Left lung (tissue), 10 donors: ENCODE results near the gene AUTS2. TPM values are rescaled to one million over a fixed set of nuclear protein-coding genes. Genes with fewer than 3 reads are reported as not detected.

Experiments
- ATAC-seq: fragments of 200-7000 bp; cut with Tn5 transposase; one replicate; pipeline ENCODE4 v1.9.1; 2020; ENCODE audit warnings: moderate library complexity
- DNase-seq, 4 donors: peaks; one replicate each; pipeline ENCODE4 v3.0.0-alpha.2; 2013 to 2020
- H3K27ac ChIP-seq, 2 donors: fragments of 200-600 bp; sonication (generic) in 1 of 2; one replicate each; pipeline versions ENCODE4 v1.5.0 to v1.8.0; 2020 to 2021
- H3K27me3 ChIP-seq, 2 donors: fragments of 200-600 bp; sonication (generic) in 1 of 2; one replicate each; pipeline versions ENCODE4 v1.5.0 to v1.8.0; 2020 to 2021
- H3K36me3 ChIP-seq, 2 donors: fragments of 200-600 bp; sonication (generic) in 1 of 2; one replicate each; pipeline versions ENCODE4 v1.5.0 to v1.8.0; 2020 to 2021
- H3K4me1 ChIP-seq, 2 donors: fragments of 200-600 bp; one replicate each; pipeline ENCODE4 v1.8.0; 2021
- H3K4me3 ChIP-seq, 2 donors: fragments of 200-600 bp; sonication (generic) in 1 of 2; one replicate each; pipeline versions ENCODE4 v1.5.0 to v1.8.0; 2020 to 2021; ENCODE audit warnings: mild to moderate bottlenecking in 1 of 2
- H3K9me3 ChIP-seq, 2 donors: fragments of 200-600 bp; sonication (generic) in 1 of 2; one replicate each; pipeline versions ENCODE4 v1.5.0 to v1.8.0; 2020 to 2021
- intact Hi-C, 2 donors: fragments of 100-400 bp; cut with DNase I; formaldehyde crosslinking; loops; one replicate each; pipeline versions ENCODE4 v1.11.2 to v1.14.2; 2022
- polyA plus RNA-seq, 6 donors: library from polyadenylated mRNA; unstranded; fragments of 120-200 nt; gene quantifications; one replicate each; pipeline ENCODE4 v1.2.1, GENCODE V29; 2013; ENCODE audit not compliant: insufficient read length in 6 of 6
- total RNA-seq, 2 donors: library from RNA; stranded (reverse); fragmentation: NEBNext Ultra II Directional; extraction: Animal tissue kit (Norgen Biotek cat#: 25700); gene quantifications; one replicate each; pipeline ENCODE4 v1.2.1, GENCODE V29; 2021
- TF ChIP-seq, protein P1 (sequence below), 2 donors: fragments of 200-600 bp; sonication (generic) in 1 of 2; IDR thresholded peaks; one replicate each; pipeline versions ENCODE4 v1.5.0 to v1.8.0; 2021; ENCODE audit warnings: antibody characterized with exemption in 2 of 2
- donor health status: DM: no; HTN: yes; CAD: no.
- donor health status: DM: no; HTN: no; CAD: no.

Gene AUTS2
- total and polyA plus RNA-seq, 8 donors = 40.4 to 119 (median 103) TPM

DNA sequence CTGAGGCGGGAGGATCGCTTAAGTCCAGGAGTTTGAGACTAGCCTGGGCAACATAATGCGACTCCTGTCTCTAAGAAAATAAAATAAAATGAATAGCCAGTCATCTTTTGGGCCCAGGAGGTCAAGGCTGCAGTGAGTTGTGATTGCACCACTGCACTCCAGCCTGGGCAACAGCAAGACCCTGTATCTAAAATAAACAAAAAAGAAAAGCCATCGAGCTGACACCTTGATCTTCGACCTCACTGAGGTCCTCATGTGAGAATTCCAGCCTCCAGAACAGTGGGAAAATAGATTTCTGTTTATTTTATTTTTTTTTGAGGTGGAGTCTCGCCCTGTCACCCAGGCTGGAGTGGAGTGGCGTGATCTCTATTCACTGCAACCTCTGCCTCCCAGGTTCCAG lies 1232.2 kb downstream of the AUTS2 start:
- TF ChIP-seq, protein P1, sequence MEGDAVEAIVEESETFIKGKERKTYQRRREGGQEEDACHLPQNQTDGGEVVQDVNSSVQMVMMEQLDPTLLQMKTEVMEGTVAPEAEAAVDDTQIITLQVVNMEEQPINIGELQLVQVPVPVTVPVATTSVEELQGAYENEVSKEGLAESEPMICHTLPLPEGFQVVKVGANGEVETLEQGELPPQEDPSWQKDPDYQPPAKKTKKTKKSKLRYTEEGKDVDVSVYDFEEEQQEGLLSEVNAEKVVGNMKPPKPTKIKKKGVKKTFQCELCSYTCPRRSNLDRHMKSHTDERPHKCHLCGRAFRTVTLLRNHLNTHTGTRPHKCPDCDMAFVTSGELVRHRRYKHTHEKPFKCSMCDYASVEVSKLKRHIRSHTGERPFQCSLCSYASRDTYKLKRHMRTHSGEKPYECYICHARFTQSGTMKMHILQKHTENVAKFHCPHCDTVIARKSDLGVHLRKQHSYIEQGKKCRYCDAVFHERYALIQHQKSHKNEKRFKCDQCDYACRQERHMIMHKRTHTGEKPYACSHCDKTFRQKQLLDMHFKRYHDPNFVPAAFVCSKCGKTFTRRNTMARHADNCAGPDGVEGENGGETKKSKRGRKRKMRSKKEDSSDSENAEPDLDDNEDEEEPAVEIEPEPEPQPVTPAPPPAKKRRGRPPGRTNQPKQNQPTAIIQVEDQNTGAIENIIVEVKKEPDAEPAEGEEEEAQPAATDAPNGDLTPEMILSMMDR (IDR thresholded peaks at IDR 0.05) = no peak
- H3K27ac ChIP-seq = no peak overlapping the region
- H3K27me3 ChIP-seq = peaks cover 0 to 19% of the 10 kb centered on the region in 2 donors
- H3K4me1 ChIP-seq = peaks cover 0 to 9% of the 10 kb centered on the region in 2 donors
- ATAC-seq (no peak), DNase-seq (no peak)
- no peaks in the 10 kb centered on the region for H3K36me3 ChIP-seq
- H3K9me3 ChIP-seq = no peaks in the 10 kb centered on the region
- intact Hi-C loops = loop anchor here in 1 of 2 donors (10.0 kb wide), 1 partner anchor 904 kb away; no protein-coding TSS in a partner anchor
- no peak overlapping the region for H3K4me3 ChIP-seq

DNA sequence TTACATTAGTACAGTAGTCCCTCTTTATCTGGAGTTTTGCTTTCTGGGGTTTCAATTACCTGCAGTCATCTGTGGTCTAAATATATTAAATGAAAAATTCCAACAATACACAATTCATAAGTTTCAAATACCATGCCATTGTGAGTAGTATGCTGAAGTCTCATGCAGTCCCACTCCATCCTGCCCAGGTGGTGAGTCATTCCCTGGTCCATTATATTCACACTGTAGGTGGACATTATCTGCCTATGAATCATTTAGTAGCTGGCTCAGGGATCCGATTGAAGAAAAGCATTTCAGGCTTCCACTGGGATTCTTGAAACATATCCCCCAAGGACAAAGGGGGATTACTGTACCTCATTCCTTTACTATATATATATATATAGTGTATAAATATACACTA lies 1235.5 kb downstream of the AUTS2 start:
- no peak overlapping the region for H3K4me3 ChIP-seq
- peaks cover 0 to 9% of the 10 kb centered on the region in 2 donors for H3K4me1 ChIP-seq
- ATAC-seq (no peak), DNase-seq (no peak)
- no peaks in the 10 kb centered on the region for H3K36me3 ChIP-seq
- H3K9me3 ChIP-seq = no peaks in the 10 kb centered on the region
- TF ChIP-seq, protein P1 (IDR thresholded peaks at IDR 0.05) = no peak
- intact Hi-C loops = loop anchor here in 1 of 2 donors (10.0 kb wide), 1 partner anchor 901 kb away; no protein-coding TSS in a partner anchor
- H3K27ac ChIP-seq = no peak overlapping the region
- H3K27me3 ChIP-seq = peaks cover 0 to 29% of the 10 kb centered on the region in 2 donors

DNA sequence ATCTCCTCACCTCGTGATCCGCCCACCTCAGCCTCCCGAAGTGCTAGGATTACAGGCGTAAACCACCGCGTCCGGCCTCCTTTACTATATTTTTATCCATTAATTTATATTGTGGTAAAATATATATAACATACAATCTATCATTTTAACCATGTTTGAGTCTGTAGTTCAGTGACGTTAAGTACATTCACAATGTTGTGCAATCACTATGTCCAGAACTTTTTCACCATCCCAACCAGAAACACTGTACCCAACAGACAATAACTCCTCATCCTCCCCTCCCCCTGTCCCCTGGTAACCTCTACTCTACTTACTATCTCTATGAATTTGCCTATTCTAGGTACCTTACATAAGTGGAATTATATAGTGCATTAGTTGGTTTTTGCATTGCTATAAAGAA lies 1236.1 kb downstream of the AUTS2 start:
- intact Hi-C loops = loop anchor here in 1 of 2 donors (10.0 kb wide), 1 partner anchor 900 kb away; no protein-coding TSS in a partner anchor
- H3K9me3 ChIP-seq = no peaks in the 10 kb centered on the region
- peaks cover 0 to 23% of the 10 kb centered on the region in 2 donors for H3K27me3 ChIP-seq
- H3K27ac ChIP-seq = no peak overlapping the region
- no peak overlapping the region for H3K4me3 ChIP-seq
- ATAC-seq (no peak), DNase-seq (no peak)
- TF ChIP-seq, protein P1 (IDR thresholded peaks at IDR 0.05) = no peak
- peaks cover 0 to 4% of the 10 kb centered on the region in 2 donors for H3K4me1 ChIP-seq
- no peaks in the 10 kb centered on the region for H3K36me3 ChIP-seq

DNA sequence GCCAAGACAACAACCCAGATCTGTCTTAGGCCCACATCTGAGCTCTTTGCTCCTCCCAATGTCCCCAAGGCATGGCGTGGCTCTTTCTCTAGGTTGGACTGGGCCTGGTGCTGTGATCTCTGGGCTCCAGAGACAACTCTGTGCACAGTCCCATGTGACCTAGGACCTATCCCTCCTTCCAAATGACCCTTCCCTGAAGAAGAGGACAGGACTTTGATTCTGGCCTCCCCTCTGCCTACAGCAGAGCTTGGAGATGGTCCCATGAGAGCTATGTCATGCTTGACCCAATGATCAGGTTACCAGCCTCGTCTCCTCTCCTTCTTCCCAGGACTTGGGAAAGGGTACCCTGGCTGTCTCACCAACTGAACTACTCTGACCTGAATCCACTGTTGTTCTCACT lies 1237.4 kb downstream of the AUTS2 start:
- Histone ChIP-seq H3K27ac (no peak overlapping the region), H3K4me1 (no peaks in the 10 kb centered on the region), H3K4me3 (no peak overlapping the region), H3K27me3 (peaks cover 0 to 10% of the 10 kb centered on the region in 2 donors), H3K9me3 (no peaks in the 10 kb centered on the region), H3K36me3 (no peaks in the 10 kb centered on the region)
- TF ChIP-seq, protein P1 (IDR thresholded peaks at IDR 0.05) = no peak
- DNase-seq (no peak), ATAC-seq (no peak)
- intact Hi-C loops = loop anchor here in 1 of 2 donors (10.0 kb wide), 1 partner anchor 899 kb away; no protein-coding TSS in a partner anchor

DNA sequence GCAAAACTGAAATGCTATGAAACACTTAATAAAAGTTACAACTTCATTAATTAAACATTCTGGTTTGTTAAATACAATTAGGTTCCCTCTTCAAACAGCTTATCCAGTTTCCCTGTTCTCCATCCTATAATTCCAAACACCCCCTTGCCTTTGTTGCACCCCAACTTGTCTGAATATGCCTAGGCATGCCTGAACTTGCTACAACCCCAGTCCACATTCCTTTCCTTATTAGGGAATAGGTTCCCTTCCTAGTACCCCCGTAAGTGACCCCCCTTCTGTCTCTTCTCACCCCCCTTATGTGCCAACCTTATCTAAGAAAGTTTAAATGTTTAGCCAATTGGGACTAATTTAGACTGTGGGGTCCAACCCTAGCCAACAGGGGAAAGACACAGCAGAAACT lies 1238.0 kb downstream of the AUTS2 start:
- H3K27me3 ChIP-seq = peaks cover 0 to 10% of the 10 kb centered on the region in 2 donors
- DNase-seq = no peak
- no peaks in the 10 kb centered on the region for H3K9me3 ChIP-seq
- intact Hi-C loops = loop anchor here in 1 of 2 donors (10.0 kb wide), 1 partner anchor 899 kb away; no protein-coding TSS in a partner anchor
- no peaks in the 10 kb centered on the region for H3K36me3 ChIP-seq
- ATAC-seq = no peak
- H3K27ac ChIP-seq = no peak overlapping the region
- H3K4me1 ChIP-seq = no peaks in the 10 kb centered on the region
- H3K4me3 ChIP-seq = no peak overlapping the region
- TF ChIP-seq, protein P1 (IDR thresholded peaks at IDR 0.05) = no peak
